WTC11 (cell line): ENCODE data around the gene TRMO. TPM values are rescaled to one million over a fixed set of nuclear protein-coding genes. Genes with fewer than 3 reads are reported as not detected.

Source experiments
- ATAC-seq: fragments of 200-7000 bp; cut with Tn5 transposase; 2 replicates; pipeline ENCODE4 v1.10.0; 2021; ENCODE audit warnings: mild to moderate bottlenecking, moderate library complexity
- CTCF ChIA-PET: fragments of 300-600 bp; sonication (Branson Sonifier 250); formaldehyde crosslinking; loops from one replicate; lab custom pipeline; 2021; ENCODE audit warnings: antibody characterized with exemption; lab: Charles Lee
- POLR2A ChIA-PET: fragments of 350-600 bp; sonication (Branson Sonifier 250); formaldehyde crosslinking; loops from one replicate; lab custom pipeline; 2021; ENCODE audit warnings: antibody characterized with exemption; lab: Charles Lee
- DNase-seq: peaks from one replicate; pipeline ENCODE4 v3.0.0; 2021; ENCODE audit warnings: low spot score
- H3K27ac Mint-ChIP-seq: 2 replicates; pipeline ENCODE4 v1.8.0; 2021; ENCODE audit warnings: mixed read lengths
- H3K27me3 Mint-ChIP-seq: 2 replicates; pipeline ENCODE4 v1.8.0; 2021; ENCODE audit warnings: low read depth, mild to moderate bottlenecking, moderate library complexity, mixed read lengths
- H3K36me3 Mint-ChIP-seq: 2 replicates; pipeline ENCODE4 v1.8.0; 2021; ENCODE audit warnings: mixed read lengths
- H3K4me1 Mint-ChIP-seq: 2 replicates; pipeline ENCODE4 v1.8.0; 2022; ENCODE audit warnings: mixed read lengths
- H3K4me3 Mint-ChIP-seq: 2 replicates; pipeline ENCODE4 v1.8.0; 2021; ENCODE audit warnings: mild to moderate bottlenecking, moderate library complexity, mixed read lengths
- H3K9me3 Mint-ChIP-seq: 2 replicates; pipeline ENCODE4 v1.8.0; 2021; ENCODE audit warnings: mixed read lengths
- ATF1 ChIP-seq: sonication (generic); formaldehyde crosslinking; IDR thresholded peaks from 2 replicates; pipeline ENCODE4 v1.8.1; 2023; ENCODE audit warnings: mild to moderate bottlenecking, moderate library complexity, missing genetic modification reagents
- CTCF ChIP-seq: fragments of 200-600 bp; IDR thresholded peaks from 2 replicates; pipeline ENCODE4 v1.8.0; 2022; ENCODE audit warnings: antibody characterized with exemption
- ELF4 ChIP-seq: sonication (generic); formaldehyde crosslinking; IDR thresholded peaks from 2 replicates; pipeline ENCODE4 v1.8.1; 2022; ENCODE audit warnings: low read depth, mild to moderate bottlenecking, moderate library complexity, missing genetic modification reagents
- EMX1 ChIP-seq: fragments of 250-450 bp; sonication (Bioruptor Pico); IDR thresholded peaks from 2 replicates; pipeline ENCODE4 v1.8.0; 2021; ENCODE audit warnings: mild to moderate bottlenecking
- ERG ChIP-seq: fragments of 250-450 bp; sonication (Bioruptor Pico); IDR thresholded peaks from 2 replicates; pipeline ENCODE4 v1.8.0; 2021; ENCODE audit warnings: mild to moderate bottlenecking
- JUN ChIP-seq: sonication (generic); formaldehyde crosslinking; IDR thresholded peaks from 2 replicates; pipeline ENCODE4 v1.8.0; 2023; ENCODE audit warnings: mild to moderate bottlenecking, missing genetic modification reagents
- MAX ChIP-seq: sonication (generic); formaldehyde crosslinking; IDR thresholded peaks from 2 replicates; pipeline ENCODE4 v1.8.0; 2022; ENCODE audit warnings: mild to moderate bottlenecking, missing genetic modification reagents
- MXD4 ChIP-seq: fragments of 250-450 bp; sonication (Bioruptor Pico); IDR thresholded peaks from 2 replicates; pipeline ENCODE4 v1.8.0; 2021; ENCODE audit warnings: mild to moderate bottlenecking, moderate library complexity, borderline replicate concordance
- OVOL2 ChIP-seq: fragments of 250-450 bp; sonication (Bioruptor Pico); IDR thresholded peaks from 2 replicates; pipeline ENCODE4 v1.9.0; 2021; ENCODE audit warnings: mild to moderate bottlenecking, borderline replicate concordance
- TCF7 ChIP-seq: sonication (generic); formaldehyde crosslinking; IDR thresholded peaks from 2 replicates; pipeline ENCODE4 v1.8.0; 2022; ENCODE audit warnings: mild to moderate bottlenecking, low read depth, missing genetic modification reagents, moderate library complexity
- ZNF138 ChIP-seq: sonication (generic); formaldehyde crosslinking; conservative IDR thresholded peaks from 2 replicates; pipeline ENCODE4 v1.8.1; 2022; ENCODE audit warnings: mild to moderate bottlenecking, moderate library complexity, missing genetic modification reagents
- total RNA-seq: library from RNA; stranded (reverse); gene quantifications from 3 replicates; pipeline ENCODE4 v1.2.3, GENCODE V29; 2021

Gene TRMO
- total RNA-seq, 1 experiment from 2014 or later: 4.6 TPM

GRCh38 chr9:97924386-97924785 lies 2.1 kb upstream of the TRMO start:
- H3K36me3 Mint-ChIP-seq: no peaks in the 10 kb centered on the region
- ChIA-PET CTCF (interaction anchor here (0.6 to 1.2 kb wide), 4 partner anchors 10 to 335 kb away, joined by 3 to 4 read pairs (median 4); no protein-coding TSS in a partner anchor), POLR2A (no interaction called here)

GRCh38 chr9:97923529-97924108 lies 1.3 kb upstream of the TRMO start:
- H3K4me3 Mint-ChIP-seq: peak overlapping the region; percentile 44; the same call in 1 of the 2 replicates
- peaks cover 7% of the 10 kb centered on the region for H3K4me1 Mint-ChIP-seq
- no peaks in the 10 kb centered on the region for H3K36me3 Mint-ChIP-seq
- peak; percentile 37; the same call in 1 of the 2 replicates for TF ChIP-seq CTCF
- no peak for TF ChIP-seq MAX (CRISPR knock-in tag)
- no peak for TF ChIP-seq OVOL2 (CRISPR knock-in tag)
- H3K9me3 Mint-ChIP-seq: peaks cover 9% of the 10 kb centered on the region
- POLR2A ChIA-PET: no interaction called here
- ATAC-seq (no peak), DNase-seq (peak; percentile 45)
- H3K27ac Mint-ChIP-seq: no peak overlapping the region
- peaks cover 63% of the 10 kb centered on the region for H3K27me3 Mint-ChIP-seq
- CTCF ChIA-PET: interaction anchor here (0.5 to 2.1 kb wide), 4 partner anchors 23 to 336 kb away, joined by 3 to 7 read pairs (median 3); partner anchors contain the start of gene NANS

More at GRCh38 chr9:97924386-97924785, 2.1 kb upstream of the TRMO start:
- H3K4me1 Mint-ChIP-seq: peaks cover 7% of the 10 kb centered on the region
- no peak overlapping the region for H3K27ac Mint-ChIP-seq
- no peak overlapping the region for H3K4me3 Mint-ChIP-seq
- peaks cover 64% of the 10 kb centered on the region for H3K27me3 Mint-ChIP-seq
- ATAC-seq (no peak), DNase-seq (no peak)
- TF ChIP-seq ELF4 (CRISPR knock-in tag) (no peak), EMX1 (CRISPR knock-in tag) (no peak)
- H3K9me3 Mint-ChIP-seq: peaks cover 9% of the 10 kb centered on the region

GRCh38 chr9:97919217-97919813 lies 3.0 kb downstream of the TRMO start:
- no peak overlapping the region for H3K27ac Mint-ChIP-seq
- no peak for DNase-seq
- POLR2A ChIA-PET: no interaction called here

More at GRCh38 chr9:97919217-97919813, 3.0 kb downstream of the TRMO start:
- peaks cover 7% of the 10 kb centered on the region for H3K4me1 Mint-ChIP-seq
- no peak for TF ChIP-seq ATF1 (CRISPR knock-in tag)
- TF ChIP-seq CTCF: no peak
- TF ChIP-seq JUN (CRISPR knock-in tag): no peak
- no peak for TF ChIP-seq MXD4 (CRISPR knock-in tag)
- no peak for TF ChIP-seq ZNF138 (CRISPR knock-in tag)
- TF ChIP-seq ERG (CRISPR knock-in tag): no peak
- no peak for TF ChIP-seq TCF7 (CRISPR knock-in tag)
- H3K4me3 Mint-ChIP-seq: no peak overlapping the region
- H3K9me3 Mint-ChIP-seq: peaks cover 9% of the 10 kb centered on the region
- CTCF ChIA-PET: interaction anchor here (0.6 to 2.0 kb wide), 2 partner anchors 36 to 116 kb away, joined by 3 to 6 read pairs; no protein-coding TSS in a partner anchor
- H3K36me3 Mint-ChIP-seq: no peaks in the 10 kb centered on the region
- H3K27me3 Mint-ChIP-seq: peaks cover 34% of the 10 kb centered on the region
- ATAC-seq: no peak
